NCI-H510A (cell line): ENCODE results near the gene MPO.

ENCODE experiments used
- DNase-seq: peaks from one replicate; lab custom pipeline; 2025; lab: John Stamatoyannopoulos, UW

The MPO gene

GRCh38 chr17:58278661-58279015 lies 2.1 kb downstream of the MPO start:
- no peak for DNase-seq

- DNase-seq = no peak
Observed at GRCh38 chr17:58277802-58278595, 2.7 kb downstream of the MPO start.

- DNase-seq = no peak
Observed at GRCh38 chr17:58277107-58277801, 3.5 kb downstream of the MPO start.

GRCh38 chr17:58276423-58276822 lies 4.3 kb downstream of the MPO start:
- no peak for DNase-seq

GRCh38 chr17:58275417-58275816 lies 5.3 kb downstream of the MPO start:
- no peak for DNase-seq

DNA sequence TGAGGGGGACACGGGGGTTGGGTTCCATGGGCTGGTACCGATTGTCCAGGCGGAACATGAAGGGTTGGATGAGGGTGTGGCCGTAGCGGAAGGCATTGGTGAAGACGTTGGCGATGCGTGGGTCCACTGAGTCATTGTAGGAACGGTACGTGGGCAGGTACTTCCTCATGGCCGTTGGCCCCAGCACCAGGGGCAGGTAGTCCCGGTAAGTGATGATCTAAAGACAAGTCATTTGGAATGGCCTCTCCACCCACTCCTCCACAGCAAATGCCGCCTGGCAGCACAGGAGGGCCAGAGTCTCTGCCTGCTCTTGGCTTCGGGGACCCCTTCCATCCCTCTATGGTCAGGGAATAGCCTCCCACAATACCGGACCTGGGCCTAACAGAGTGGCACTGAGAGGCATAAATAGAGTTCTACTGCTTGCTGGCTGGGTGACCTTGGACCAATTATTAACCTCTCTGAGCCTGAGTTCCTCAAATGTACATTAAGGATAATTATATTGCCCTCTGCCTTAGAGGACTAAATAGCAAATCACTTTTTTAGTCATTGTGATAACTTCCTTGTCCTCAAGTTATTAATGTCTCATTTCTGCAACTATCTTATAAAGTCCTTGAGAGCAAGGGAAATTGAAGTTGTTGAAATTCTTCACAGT lies 7.2 kb downstream of the MPO start:
- no peak for DNase-seq

- no peak for DNase-seq
Observed at GRCh38 chr17:58272367-58273280, 8.1 kb downstream of the MPO start.

- DNase-seq = no peak
Observed at GRCh38 chr17:58271216-58271931, 9.4 kb downstream of the MPO start.

DNA sequence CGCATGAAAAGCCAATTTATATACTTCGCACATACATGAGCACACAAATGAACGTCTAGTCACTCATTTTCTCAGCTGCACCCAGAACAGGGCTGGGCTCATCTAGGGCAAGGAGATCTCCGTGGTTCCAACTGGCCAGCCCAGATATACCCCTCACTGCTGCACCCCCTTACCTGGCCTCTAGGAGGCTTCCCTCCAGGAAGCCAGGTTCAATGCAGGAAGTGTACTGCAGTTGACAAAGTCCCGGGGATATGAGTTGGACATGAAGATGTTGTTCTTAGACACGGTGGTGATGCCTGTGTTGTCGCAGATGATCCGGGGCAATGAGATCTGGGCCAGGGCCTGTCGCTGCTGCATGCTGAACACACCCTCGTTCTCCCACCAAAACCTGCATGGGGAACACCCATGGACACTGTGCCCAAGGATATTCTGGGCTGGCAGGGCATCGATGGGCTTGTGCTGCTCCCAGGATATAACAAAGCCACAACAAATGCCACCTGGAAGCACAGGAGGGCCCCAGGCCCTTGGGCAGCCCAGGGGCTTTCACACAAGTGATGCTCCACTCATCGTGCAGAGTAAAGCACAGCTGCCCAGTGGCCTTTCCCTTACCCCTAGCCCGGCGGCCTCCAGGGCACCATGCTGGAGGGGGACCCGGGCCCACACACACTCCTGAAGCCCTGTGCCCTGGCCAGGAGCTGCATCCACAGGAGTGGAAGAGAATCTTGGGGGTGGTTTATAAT lies 10.1 kb downstream of the MPO start:
- no peak for DNase-seq

DNA sequence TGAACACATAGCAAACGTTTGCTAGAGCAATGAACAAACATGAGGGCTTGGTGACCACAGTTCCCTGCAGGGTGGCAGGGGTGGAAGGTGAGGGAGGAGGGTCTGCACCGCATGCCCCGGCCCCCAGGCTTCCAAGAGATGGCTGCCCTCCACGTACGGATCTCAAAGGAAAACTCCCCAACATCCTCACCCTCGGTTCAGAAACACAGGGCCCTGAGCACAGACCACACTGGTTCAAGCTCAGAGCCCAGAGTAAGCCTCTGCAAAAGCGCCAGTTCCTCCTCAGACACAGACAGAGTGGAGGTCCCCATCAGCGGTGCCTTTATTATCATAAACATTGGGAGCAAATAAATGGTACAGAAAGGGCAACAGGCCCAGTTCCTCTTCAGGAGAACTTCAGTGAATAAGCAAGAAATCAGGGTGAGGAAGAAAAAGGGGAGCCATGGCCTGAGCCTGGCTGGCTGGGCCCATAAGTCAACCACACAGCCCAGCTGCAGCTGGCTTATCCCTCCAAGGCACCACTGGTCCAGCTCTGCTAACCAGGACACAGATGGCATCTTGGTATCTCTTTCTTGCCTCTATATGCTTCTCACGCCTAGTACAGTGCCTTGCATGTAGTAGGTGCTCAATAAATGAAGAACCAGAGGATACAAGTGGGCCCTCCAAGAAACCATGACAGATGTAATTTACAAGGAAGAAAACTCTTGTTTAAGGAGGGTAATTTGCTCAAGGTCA lies 11.0 kb downstream of the MPO start:
- DNase-seq = no peak

- no peak for DNase-seq
Observed at GRCh38 chr17:58268774-58269556, 11.8 kb downstream of the MPO start.

- DNase-seq = no peak
Observed at GRCh38 chr17:58268326-58268725, 12.4 kb downstream of the MPO start.

DNA sequence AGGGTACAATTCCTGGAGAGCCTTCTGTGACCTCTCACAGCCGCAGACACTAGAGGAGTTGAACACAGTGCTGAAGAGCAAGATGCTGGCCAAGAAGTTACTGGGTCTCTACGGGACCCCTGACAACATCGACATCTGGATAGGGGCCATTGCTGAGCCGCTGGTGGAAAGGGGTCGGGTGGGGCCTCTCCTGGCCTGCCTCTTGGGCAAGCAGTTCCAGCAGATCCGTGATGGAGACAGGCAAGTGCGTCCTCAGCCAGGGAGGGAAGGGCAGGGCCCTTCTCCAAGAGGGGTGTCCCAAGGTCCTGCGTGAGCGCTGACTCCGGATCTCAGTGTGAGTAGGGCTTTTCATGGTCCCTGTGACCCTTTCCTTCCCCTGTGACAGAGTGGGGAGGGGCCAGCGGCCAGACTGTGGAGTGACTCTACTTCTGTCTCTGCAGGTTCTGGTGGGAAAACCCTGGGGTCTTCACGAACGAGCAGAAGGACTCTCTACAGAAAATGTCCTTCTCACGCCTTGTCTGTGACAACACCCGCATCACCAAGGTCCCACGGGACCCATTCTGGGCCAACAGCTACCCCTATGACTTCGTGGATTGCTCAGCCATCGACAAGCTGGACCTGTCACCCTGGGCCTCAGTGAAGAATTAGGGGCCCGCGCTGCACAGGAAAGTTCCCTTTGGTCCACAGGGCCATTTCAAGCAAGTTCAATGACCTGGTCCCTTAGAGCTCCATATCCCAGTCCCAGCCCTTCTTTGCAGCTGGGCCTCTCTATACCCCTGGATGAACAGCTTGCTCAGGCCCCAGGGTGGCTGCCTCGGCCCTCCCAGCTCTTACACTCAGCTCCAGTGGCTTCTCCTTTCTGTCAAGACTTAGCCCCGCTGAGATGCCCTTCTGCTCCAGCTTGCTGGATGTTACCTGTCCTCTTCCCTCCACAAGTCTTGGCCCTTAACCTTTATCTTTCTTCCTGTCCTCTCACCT lies 13.1 kb downstream of the MPO start:
- DNase-seq = no peak

DNA sequence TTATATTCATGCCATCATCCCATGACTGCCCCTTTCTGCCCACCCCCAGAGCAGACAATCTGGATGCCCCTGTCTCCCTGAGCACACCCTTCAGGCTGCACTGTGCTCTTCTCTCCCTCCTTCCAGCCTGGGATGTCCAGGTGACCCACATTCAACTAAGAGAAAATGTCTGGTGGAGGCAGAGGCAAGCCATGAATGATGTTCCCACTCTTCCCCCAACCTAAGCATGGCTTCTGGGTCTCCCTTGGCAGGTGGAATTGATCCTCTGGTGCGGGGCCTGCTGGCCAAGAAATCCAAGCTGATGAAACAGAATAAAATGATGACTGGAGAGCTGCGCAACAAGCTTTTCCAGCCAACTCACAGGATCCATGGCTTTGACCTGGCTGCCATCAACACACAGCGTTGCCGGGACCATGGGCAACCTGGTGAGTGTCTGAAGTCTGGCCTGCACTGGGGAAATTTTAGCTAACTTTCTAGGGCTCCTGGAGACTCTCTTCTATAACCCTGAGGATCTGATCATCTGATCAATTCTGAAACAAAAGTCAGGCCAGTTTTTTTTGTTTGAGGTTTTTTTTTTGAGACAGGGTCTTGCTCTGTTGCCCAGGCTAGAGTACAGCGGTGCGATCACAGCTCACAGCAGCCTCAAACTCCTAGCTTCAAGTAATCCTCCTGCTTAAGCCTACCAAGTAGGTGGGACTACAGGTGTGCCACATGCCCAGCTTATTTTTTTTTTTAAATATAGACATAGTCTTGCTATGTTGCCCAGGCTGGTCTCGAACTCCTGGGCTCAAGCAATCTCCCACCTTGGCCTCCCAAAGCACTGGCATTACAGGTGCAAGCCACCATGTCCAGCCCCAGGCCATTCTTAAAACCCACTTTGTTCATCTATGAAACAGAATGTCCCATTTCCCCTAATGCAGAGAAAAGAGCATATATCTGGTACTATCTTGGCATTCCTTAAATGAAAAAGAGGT lies 14.5 kb downstream of the MPO start:
- no peak for DNase-seq

GRCh38 chr17:58265271-58265670 lies 15.5 kb downstream of the MPO start:
- DNase-seq = no peak

- DNase-seq = no peak
Observed at GRCh38 chr17:58264407-58265103, 16.2 kb downstream of the MPO start.
